ENCODE measurements around the gene CDK18.

CDK18 gene

DNA sequence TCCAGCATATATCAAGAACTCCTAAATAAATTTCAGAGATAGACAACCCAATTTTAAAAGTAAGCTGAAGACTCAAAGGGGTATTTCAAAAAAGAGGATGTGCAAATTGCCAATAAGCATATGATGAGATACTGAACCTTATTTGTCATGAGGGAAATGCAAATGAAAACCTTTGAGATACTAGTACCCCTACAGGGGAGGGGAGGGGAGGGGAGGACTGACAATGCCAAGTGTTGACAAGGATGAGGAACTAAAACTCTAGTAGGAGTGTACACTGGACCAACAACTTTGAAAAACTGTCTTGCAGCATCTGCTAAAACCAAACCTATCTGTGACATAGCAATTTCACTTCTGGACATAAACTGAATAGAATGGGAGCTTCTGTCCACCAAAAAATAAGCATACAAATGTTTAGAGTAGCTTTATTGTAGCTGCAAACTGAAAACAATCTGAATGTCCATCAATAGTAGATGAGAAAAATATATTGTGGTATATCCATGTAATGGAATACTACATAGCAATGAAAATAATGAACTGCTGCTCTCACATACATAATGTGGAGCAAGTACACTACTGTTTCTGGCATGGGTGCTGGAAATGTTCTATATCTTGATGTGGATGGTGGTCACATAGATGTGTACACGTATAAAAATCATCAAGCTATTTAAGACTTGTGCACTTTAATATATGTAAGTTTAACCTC, 57.2 kb downstream of the CDK18 start:
- TF ChIP-seq, protein P1, sequence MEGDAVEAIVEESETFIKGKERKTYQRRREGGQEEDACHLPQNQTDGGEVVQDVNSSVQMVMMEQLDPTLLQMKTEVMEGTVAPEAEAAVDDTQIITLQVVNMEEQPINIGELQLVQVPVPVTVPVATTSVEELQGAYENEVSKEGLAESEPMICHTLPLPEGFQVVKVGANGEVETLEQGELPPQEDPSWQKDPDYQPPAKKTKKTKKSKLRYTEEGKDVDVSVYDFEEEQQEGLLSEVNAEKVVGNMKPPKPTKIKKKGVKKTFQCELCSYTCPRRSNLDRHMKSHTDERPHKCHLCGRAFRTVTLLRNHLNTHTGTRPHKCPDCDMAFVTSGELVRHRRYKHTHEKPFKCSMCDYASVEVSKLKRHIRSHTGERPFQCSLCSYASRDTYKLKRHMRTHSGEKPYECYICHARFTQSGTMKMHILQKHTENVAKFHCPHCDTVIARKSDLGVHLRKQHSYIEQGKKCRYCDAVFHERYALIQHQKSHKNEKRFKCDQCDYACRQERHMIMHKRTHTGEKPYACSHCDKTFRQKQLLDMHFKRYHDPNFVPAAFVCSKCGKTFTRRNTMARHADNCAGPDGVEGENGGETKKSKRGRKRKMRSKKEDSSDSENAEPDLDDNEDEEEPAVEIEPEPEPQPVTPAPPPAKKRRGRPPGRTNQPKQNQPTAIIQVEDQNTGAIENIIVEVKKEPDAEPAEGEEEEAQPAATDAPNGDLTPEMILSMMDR (IDR thresholded peaks at IDR 0.05; ENCODE audit: extremely low read depth, missing control alignments), result no peak

DNA sequence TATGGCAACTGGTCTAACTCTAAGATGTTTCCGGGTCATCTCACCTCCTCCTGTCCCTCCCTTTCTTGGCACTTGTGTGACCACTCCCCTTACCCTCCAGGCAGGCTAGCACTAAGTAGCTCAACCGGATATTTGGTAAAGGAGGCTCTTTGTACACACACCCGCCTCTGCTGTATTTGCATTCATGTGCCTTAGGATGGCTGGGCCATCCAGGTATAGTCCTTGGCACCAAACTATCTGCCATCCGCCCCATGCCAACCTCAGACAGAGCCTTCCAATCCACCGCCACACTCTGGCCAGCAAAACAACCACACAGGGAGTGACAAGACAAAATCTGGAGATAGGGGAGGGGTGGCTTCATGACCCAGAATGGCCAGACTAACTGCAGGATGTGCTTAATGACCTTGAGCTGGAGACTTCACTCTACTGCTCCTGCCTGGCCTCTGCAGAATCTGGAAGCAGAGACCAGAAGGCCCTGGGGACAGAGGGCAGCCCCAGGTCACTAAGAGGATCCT, 59.5 kb downstream of the CDK18 start:
- TF ChIP-seq, protein P1 (IDR thresholded peaks at IDR 0.05; ENCODE audit: extremely low read depth, missing control alignments), result no peak
- DNase-seq (ENCODE audit: low spot score), result no peak

More for the DNA sequence above, 57.2 kb downstream of the CDK18 start:
- DNase-seq (ENCODE audit: low spot score), result no peak

DNA sequence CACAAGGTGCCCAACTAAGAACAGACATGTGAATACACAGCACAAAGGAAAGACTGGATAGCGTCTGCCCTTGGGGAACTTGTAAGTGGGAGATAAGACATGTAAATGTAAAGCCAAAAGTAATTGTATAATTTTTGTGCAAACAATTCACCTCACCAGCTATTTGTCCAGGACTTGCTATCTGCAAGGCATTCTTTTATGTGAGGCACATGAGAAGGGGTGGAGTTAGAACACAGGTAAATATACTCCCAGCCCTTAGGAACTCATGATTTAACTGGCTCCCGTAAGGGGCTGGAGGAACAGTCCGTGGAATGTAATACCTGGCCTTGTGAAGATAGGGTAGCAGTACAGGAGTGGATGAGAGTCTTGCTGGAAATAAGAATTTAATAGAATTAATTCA, 61.3 kb downstream of the CDK18 start:
- no peak for DNase-seq (ENCODE audit: low spot score)
- TF ChIP-seq, protein P1 (IDR thresholded peaks at IDR 0.05; ENCODE audit: extremely low read depth, missing control alignments), result no peak

DNA sequence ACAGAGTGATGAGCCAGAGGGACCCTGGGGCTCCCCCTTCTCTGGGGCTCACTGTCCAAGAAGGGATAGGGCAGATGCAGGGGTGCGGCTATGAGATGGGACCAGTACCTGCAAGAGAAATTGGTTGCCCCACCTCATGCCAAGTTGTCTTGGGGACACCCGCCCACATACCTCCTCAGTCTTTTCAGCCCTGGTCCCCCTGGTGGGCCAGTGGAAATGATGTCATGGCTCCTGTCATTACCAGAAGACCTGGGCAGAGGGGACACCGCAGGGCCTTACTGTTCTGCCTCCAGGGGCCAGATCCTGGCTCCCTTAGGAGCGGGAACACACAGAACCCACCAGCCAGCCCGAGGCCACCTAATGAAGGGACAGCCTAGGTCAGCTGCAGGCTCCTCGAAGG, 63.2 kb downstream of the CDK18 start:
- DNase-seq (ENCODE audit: low spot score), result no peak
- TF ChIP-seq, protein P1 (IDR thresholded peaks at IDR 0.05; ENCODE audit: extremely low read depth, missing control alignments), result no peak

DNA sequence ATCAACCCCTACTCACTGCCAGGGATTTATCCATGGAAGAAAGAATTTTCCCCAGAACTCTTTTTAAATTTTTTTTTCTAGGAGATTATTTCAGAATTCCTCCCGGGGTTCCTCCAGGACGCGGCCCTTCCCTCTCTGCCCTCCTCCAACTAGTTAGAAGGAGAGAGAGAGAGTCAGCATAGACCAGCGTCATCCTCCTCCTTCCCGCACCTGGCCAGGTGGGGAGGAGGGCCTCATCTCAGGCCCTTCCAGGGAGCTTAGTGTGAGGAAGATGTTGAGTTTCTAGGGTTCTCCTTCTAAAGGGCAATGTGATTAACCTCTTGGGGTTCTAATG, 63.6 kb downstream of the CDK18 start:
- DNase-seq (ENCODE audit: low spot score), result no peak
- TF ChIP-seq, protein P1 (IDR thresholded peaks at IDR 0.05; ENCODE audit: extremely low read depth, missing control alignments), result no peak

DNA sequence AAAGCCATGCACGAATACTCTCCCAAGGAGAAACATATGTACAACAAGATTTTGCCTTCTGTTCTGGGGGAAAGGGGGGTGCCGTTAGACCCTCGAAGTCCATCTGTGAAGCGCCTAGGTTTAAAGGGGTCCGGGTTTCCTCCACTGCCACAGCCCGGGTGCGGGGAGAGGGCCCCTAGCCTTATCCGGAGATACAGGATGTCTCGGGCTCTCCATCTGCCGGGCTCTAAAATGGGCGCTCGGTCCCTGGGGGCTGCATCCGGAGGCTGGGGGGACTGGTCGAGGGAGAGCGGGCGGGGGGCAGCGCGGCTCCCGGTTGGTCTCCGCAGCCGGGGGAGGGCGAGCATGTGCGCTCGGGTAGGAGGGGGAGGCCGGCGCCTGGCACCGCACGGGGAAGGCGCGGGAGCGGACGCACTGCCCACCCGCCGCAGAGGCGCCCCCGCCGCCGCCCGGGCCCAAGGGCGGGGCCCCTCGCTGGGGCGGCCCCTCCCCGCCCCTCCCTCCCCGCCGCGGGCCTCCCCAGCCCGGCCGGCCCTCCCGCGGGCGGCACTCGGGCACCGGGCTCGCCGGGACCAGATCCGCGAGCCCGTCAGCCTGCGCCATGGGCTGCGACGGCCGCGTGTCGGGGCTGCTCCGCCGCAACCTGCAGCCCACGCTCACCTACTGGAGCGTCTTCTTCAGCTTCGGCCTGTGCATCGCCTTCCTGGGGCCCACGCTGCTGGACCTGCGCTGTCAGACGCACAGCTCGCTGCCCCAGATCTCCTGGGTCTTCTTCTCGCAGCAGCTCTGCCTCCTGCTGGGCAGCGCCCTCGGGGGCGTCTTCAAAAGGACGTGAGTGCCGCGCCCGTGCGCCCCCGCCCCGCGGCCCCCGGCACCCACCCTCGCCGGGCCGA, 64.2 kb downstream of the CDK18 start:
- no peak for DNase-seq (ENCODE audit: low spot score)
- TF ChIP-seq, protein P1 (IDR thresholded peaks at IDR 0.05; ENCODE audit: extremely low read depth, missing control alignments), result no peak
